Nephron progenitor cell (in vitro differentiated cells): ENCODE data around the gene FIBCD1.
A peak's percentile ranks its signal among the peaks of the same experiment; 100 is the strongest.

Source experiments
- DNase-seq: peaks from one replicate; pipeline ENCODE4 v3.0.0; 2021
- H3K27ac Mint-ChIP-seq: 2 replicates; pipeline ENCODE4 v1.8.0; 2021; ENCODE audit warnings: mild to moderate bottlenecking, moderate library complexity, mixed read lengths
- H3K27me3 Mint-ChIP-seq: 2 replicates; pipeline ENCODE4 v1.8.0; 2021; ENCODE audit warnings: mild to moderate bottlenecking, low read depth, mixed read lengths; ENCODE audit not compliant: poor library complexity
- H3K36me3 Mint-ChIP-seq: 2 replicates; pipeline ENCODE4 v1.8.0; 2021; ENCODE audit warnings: low read depth, mixed read lengths
- H3K4me1 Mint-ChIP-seq: 2 replicates; pipeline ENCODE4 v1.8.0; 2021; ENCODE audit warnings: mixed read lengths
- H3K4me3 Mint-ChIP-seq: 2 replicates; pipeline ENCODE4 v1.8.0; 2021; ENCODE audit warnings: mild to moderate bottlenecking, moderate library complexity, mixed read lengths
- H3K9me3 Mint-ChIP-seq: 2 replicates; pipeline ENCODE4 v1.8.0; 2021; ENCODE audit warnings: mild to moderate bottlenecking, moderate library complexity, mixed read lengths
- TF ChIP-seq, protein P1 (sequence below): fragments of 200-600 bp; sonication (generic); IDR thresholded peaks from 2 replicates; pipeline ENCODE4 v1.5.0; 2021; ENCODE audit warnings: antibody characterized with exemption

The FIBCD1 gene

DNA sequence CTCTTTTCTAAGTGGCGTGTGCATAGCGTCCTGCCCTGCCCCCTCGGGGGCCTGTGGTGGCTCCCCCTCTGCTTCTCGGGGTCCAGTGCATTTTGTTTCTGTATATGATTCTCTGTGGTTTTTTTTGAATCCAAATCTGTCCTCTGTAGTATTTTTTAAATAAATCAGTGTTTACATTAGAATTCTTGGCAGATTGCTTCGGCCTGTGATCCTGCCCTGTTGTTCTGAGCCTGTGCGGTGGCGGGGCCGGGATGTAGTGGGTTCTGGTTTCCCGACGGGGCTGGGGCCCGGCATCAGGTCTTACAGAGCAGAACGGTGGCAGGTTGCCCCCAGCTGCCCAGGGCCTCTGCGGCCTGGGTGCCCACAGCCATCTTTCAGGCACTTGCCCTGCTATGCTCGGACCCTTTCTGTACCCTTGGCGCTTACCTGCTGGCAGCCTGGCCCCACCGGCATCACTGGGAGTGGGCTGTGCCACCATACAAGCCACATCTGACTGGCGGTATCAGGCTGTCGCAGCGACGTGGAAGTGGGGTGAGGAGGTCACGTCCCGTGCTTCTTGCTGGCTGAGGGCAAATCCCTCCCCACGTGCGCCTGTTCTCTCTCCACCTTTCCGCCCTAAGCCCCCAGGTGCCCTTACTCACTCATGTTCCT lies 51.4 kb downstream of the FIBCD1 start:
- no peak for DNase-seq
- Mint-ChIP-seq H3K36me3 (peaks cover 46% of the 10 kb centered on the region), H3K27ac (peak overlapping the region; percentile 72), H3K4me1 (peaks cover 22% of the 10 kb centered on the region), H3K9me3 (no peaks in the 10 kb centered on the region), H3K27me3 (peaks cover 2% of the 10 kb centered on the region), H3K4me3 (no peak overlapping the region)
- TF ChIP-seq, protein P1, sequence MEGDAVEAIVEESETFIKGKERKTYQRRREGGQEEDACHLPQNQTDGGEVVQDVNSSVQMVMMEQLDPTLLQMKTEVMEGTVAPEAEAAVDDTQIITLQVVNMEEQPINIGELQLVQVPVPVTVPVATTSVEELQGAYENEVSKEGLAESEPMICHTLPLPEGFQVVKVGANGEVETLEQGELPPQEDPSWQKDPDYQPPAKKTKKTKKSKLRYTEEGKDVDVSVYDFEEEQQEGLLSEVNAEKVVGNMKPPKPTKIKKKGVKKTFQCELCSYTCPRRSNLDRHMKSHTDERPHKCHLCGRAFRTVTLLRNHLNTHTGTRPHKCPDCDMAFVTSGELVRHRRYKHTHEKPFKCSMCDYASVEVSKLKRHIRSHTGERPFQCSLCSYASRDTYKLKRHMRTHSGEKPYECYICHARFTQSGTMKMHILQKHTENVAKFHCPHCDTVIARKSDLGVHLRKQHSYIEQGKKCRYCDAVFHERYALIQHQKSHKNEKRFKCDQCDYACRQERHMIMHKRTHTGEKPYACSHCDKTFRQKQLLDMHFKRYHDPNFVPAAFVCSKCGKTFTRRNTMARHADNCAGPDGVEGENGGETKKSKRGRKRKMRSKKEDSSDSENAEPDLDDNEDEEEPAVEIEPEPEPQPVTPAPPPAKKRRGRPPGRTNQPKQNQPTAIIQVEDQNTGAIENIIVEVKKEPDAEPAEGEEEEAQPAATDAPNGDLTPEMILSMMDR: no peak

DNA sequence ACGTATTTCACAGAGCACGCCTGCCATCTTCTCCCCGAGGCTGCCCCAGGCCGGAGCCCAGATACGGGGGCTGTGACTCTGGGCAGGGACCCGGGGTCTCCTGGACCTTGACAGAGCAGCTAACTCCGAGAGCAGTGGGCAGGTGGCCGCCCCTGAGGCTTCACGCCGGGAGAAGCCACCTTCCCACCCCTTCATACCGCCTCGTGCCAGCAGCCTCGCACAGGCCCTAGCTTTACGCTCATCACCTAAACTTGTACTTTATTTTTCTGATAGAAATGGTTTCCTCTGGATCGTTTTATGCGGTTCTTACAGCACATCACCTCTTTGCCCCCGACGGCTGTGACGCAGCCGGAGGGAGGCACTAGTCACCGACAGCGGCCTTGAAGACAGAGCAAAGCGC lies 52.1 kb downstream of the FIBCD1 start:
- no peak overlapping the region for H3K4me3 Mint-ChIP-seq
- peaks cover 2% of the 10 kb centered on the region for H3K27me3 Mint-ChIP-seq
- TF ChIP-seq, protein P1: no peak
- H3K27ac Mint-ChIP-seq: peak overlapping the region; percentile 64
- DNase-seq: no peak
- peaks cover 49% of the 10 kb centered on the region for H3K36me3 Mint-ChIP-seq
- H3K4me1 Mint-ChIP-seq: peaks cover 19% of the 10 kb centered on the region
- no peaks in the 10 kb centered on the region for H3K9me3 Mint-ChIP-seq

DNA sequence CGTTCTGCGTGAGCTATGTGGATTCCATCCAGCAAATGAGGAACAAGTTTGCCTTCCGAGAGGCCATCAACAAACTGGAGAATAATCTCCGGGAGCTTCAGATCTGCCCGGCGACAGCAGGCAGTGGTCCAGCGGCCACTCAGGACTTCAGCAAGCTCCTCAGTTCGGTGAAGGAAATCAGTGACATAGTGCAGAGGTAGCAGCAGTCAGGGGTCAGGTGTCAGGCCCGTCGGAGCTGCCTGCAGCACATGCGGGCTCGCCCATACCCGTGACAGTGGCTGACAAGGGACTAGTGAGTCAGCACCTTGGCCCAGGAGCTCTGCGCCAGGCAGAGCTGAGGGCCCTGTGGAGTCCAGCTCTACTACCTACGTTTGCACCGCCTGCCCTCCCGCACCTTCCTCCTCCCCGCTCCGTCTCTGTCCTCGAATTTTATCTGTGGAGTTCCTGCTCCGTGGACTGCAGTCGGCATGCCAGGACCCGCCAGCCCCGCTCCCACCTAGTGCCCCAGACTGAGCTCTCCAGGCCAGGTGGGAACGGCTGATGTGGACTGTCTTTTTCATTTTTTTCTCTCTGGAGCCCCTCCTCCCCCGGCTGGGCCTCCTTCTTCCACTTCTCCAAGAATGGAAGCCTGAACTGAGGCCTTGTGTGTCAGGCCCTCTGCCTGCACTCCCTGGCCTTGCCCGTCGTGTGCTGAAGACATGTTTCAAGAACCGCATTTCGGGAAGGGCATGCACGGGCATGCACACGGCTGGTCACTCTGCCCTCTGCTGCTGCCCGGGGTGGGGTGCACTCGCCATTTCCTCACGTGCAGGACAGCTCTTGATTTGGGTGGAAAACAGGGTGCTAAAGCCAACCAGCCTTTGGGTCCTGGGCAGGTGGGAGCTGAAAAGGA lies 53.3 kb downstream of the FIBCD1 start:
- H3K4me1 Mint-ChIP-seq: peaks cover 17% of the 10 kb centered on the region
- TF ChIP-seq, protein P1: no peak

DNA sequence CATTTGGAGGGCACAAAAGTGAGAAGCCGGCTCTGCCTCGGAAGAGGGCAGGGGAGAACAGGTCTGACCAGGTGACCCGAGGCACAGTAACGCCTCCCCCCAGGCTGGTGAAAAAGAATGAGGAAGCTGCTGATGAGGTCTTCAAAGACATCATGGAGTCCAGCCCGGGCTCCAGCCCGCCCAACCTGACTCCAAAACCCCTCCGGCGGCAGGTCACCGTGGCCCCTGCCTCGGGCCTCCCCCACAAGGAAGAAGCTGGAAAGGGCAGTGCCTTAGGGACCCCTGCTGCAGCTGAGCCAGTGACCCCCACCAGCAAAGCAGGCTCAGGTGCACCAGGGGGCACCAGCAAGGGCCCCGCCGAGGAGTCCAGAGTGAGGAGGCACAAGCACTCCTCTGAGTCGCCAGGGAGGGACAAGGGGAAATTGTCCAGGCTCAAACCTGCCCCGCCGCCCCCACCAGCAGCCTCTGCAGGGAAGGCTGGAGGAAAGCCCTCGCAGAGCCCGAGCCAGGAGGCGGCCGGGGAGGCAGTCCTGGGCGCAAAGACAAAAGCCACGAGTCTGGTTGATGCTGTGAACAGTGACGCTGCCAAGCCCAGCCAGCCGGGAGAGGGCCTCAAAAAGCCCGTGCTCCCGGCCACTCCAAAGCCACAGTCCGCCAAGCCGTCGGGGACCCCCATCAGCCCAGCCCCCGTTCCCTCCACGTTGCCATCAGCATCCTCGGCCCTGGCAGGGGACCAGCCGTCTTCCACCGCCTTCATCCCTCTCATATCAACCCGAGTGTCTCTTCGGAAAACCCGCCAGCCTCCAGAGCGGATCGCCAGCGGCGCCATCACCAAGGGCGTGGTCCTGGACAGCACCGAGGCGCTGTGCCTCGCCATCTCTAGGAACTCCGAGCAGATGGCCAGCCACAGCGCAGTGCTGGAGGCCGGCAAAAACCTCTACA lies 54.2 kb downstream of the FIBCD1 start:
- H3K9me3 Mint-ChIP-seq: no peaks in the 10 kb centered on the region
- no peak overlapping the region for H3K4me3 Mint-ChIP-seq
- H3K27me3 Mint-ChIP-seq: peaks cover under 1% of the 10 kb centered on the region
- TF ChIP-seq, protein P1: no peak
- H3K4me1 Mint-ChIP-seq: peaks cover 17% of the 10 kb centered on the region
- peaks cover 66% of the 10 kb centered on the region for H3K36me3 Mint-ChIP-seq
- DNase-seq: no peak
- peak overlapping the region; percentile 90 for H3K27ac Mint-ChIP-seq

More for the DNA sequence above, 53.3 kb downstream of the FIBCD1 start:
- Mint-ChIP-seq H3K9me3 (no peaks in the 10 kb centered on the region), H3K36me3 (peaks cover 59% of the 10 kb centered on the region), H3K27me3 (peaks cover 2% of the 10 kb centered on the region), H3K4me3 (no peak overlapping the region), H3K27ac (peak overlapping the region; percentile 90)
- no peak for DNase-seq

DNA sequence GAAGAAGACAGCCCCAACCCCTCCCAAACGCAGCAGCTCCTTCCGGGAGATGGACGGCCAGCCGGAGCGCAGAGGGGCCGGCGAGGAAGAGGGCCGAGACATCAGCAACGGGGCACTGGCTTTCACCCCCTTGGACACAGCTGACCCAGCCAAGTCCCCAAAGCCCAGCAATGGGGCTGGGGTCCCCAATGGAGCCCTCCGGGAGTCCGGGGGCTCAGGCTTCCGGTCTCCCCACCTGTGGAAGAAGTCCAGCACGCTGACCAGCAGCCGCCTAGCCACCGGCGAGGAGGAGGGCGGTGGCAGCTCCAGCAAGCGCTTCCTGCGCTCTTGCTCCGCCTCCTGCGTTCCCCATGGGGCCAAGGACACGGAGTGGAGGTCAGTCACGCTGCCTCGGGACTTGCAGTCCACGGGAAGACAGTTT lies 54.9 kb downstream of the FIBCD1 start:
- Mint-ChIP-seq H3K9me3 (no peaks in the 10 kb centered on the region), H3K4me3 (no peak overlapping the region)

More for the DNA sequence above, 54.9 kb downstream of the FIBCD1 start:
- TF ChIP-seq, protein P1: no peak
- Mint-ChIP-seq H3K4me1 (peaks cover 17% of the 10 kb centered on the region), H3K27ac (peak overlapping the region; percentile 91), H3K36me3 (peaks cover 73% of the 10 kb centered on the region), H3K27me3 (no peaks in the 10 kb centered on the region)
- DNase-seq: no peak
